ENCODE data around the gene ETNK1. TPM values are rescaled to one million over a fixed set of nuclear protein-coding genes. Genes with fewer than 3 reads are reported as not detected.

The ETNK1 gene
- total and polyA plus RNA-seq, 2 experiments from 2014 or later = 19.0 to 58.5 TPM

DNA sequence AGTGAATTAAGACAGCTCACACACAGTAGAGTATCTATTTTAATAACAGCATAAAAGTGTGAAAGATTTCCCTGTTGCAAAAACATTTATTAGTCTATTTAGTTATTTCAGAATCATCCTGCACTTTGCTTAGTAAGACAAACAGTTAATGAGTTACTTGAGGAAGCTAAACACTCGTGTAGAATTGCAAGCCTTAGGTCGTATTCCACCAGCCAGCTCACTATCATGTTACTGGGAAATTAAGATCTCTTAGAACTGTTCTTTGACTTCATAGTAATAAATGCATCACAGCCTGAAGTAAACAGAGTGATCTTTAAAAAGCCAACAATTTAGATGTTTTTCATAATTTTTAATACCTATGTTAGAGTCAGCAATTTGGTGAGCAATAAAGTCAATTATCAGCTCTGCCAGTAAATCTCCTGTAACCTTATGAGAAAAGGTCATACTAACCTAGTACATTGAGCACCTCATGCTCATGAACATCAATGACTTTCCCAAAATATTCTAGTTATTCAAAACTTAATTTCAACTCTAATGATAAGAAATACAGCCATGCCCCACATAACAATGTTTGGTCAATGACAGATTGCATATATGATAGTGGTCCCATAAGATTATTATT lies 26.7 kb upstream of the ETNK1 start:
- H3K36me3 ChIP-seq (replicated peaks; ENCODE audit: insufficient read depth, low read depth) = no peaks in the 10 kb centered on the region
- no peaks in the 10 kb centered on the region for H3K9me2 ChIP-seq (replicated peaks; ENCODE audit: insufficient read depth)
- no peaks in the 10 kb centered on the region for H3K4me1 ChIP-seq (ENCODE audit: insufficient read depth)
- no peak overlapping the region for H3K4me3 ChIP-seq
- peak overlapping the region; percentile 81 for H3K27ac ChIP-seq
- 2% methylated on average over 2 of the region's 2 CpGs for WGBS (ENCODE audit: low lambda C conversion rate, missing lambda C conversion rate)
- DNase-seq (ENCODE audit: low spot score) = peak; percentile 28
- no peaks in the 10 kb centered on the region for H3K79me2 ChIP-seq
- no peaks in the 10 kb centered on the region for H3K9me3 ChIP-seq (ENCODE audit: low read depth)
- peak overlapping the region; percentile 54 for H3K4me2 ChIP-seq
- no peak overlapping the region for H2AFZ ChIP-seq
- H3K27me3 ChIP-seq = no peaks in the 10 kb centered on the region
- H4K20me1 ChIP-seq (ENCODE audit: insufficient read depth, poor library complexity, severe bottlenecking) = no peaks in the 10 kb centered on the region
- no peak for TF ChIP-seq EZH2 (IDR thresholded peaks at IDR 0.05; ENCODE audit: borderline replicate concordance)
- no peak for TF ChIP-seq EZH2phosphoT487 (IDR thresholded peaks at IDR 0.05; ENCODE audit: low read depth, severe bottlenecking, unreplicated experiment)
- TF ChIP-seq, protein P1, sequence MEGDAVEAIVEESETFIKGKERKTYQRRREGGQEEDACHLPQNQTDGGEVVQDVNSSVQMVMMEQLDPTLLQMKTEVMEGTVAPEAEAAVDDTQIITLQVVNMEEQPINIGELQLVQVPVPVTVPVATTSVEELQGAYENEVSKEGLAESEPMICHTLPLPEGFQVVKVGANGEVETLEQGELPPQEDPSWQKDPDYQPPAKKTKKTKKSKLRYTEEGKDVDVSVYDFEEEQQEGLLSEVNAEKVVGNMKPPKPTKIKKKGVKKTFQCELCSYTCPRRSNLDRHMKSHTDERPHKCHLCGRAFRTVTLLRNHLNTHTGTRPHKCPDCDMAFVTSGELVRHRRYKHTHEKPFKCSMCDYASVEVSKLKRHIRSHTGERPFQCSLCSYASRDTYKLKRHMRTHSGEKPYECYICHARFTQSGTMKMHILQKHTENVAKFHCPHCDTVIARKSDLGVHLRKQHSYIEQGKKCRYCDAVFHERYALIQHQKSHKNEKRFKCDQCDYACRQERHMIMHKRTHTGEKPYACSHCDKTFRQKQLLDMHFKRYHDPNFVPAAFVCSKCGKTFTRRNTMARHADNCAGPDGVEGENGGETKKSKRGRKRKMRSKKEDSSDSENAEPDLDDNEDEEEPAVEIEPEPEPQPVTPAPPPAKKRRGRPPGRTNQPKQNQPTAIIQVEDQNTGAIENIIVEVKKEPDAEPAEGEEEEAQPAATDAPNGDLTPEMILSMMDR (IDR thresholded peaks at IDR 0.05; ENCODE audit: poor library complexity) = no peak

DNA sequence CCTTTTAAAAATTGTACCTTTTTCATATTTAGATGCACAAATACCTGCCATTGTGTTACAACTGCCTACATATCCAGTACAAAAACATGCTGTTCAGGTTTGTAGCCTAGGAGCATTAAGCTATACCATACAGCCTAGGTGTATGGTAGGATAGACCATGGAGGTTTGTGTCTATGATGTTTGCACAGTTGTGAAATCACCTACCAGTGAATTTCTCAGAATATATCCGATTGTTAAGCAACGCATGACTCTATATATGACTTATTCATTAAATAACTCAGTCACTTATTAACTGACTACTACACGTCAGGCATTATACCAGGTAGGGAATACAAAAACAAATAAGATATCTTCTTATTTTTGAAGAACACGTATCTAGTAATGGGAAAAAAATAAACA lies 26.2 kb upstream of the ETNK1 start:
- TF ChIP-seq EZH2phosphoT487 (IDR thresholded peaks at IDR 0.05; ENCODE audit: low read depth, severe bottlenecking, unreplicated experiment) (no peak), EZH2 (IDR thresholded peaks at IDR 0.05; ENCODE audit: borderline replicate concordance) (no peak)
- TF ChIP-seq, protein P1 (IDR thresholded peaks at IDR 0.05; ENCODE audit: poor library complexity) = no peak
- Histone ChIP-seq H3K4me1 (ENCODE audit: insufficient read depth) (no peaks in the 10 kb centered on the region), H3K4me3 (no peak overlapping the region), H3K27me3 (no peaks in the 10 kb centered on the region), H3K9me3 (ENCODE audit: low read depth) (no peaks in the 10 kb centered on the region), H2AFZ (no peak overlapping the region), H3K9me2 (replicated peaks; ENCODE audit: insufficient read depth) (no peaks in the 10 kb centered on the region), H3K27ac (peak overlapping the region; percentile 81), H3K4me2 (peak overlapping the region; percentile 1), H4K20me1 (ENCODE audit: insufficient read depth, poor library complexity, severe bottlenecking) (no peaks in the 10 kb centered on the region), H3K79me2 (no peaks in the 10 kb centered on the region), H3K36me3 (replicated peaks; ENCODE audit: insufficient read depth, low read depth) (no peaks in the 10 kb centered on the region)
- peak; percentile 17 for DNase-seq (ENCODE audit: low spot score)
- 78% methylated on average over 4 of the region's 4 CpGs for WGBS (ENCODE audit: low lambda C conversion rate, missing lambda C conversion rate)

DNA sequence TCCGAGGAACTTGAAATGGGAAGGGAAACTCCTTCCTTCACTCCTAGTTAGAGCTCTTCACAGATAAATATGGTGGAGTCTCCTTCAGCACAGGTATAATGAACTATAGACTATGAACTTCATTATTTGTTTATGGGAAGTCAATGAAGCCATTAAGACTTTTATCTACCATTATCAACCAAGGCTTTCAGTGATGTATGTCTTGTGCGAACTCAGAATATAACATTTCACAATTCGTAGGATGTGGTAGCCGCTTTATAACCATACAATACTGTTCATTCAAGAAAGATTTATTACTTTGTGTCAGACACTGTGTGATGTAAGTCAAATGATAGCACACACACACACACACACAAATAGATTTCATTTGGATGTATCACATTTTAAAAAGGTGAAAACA lies 24.8 kb upstream of the ETNK1 start:
- H3K27me3 ChIP-seq = no peaks in the 10 kb centered on the region
- H3K9me2 ChIP-seq (replicated peaks; ENCODE audit: insufficient read depth) = no peaks in the 10 kb centered on the region
- H3K4me2 ChIP-seq = no peak overlapping the region
- no peaks in the 10 kb centered on the region for H3K36me3 ChIP-seq (replicated peaks; ENCODE audit: insufficient read depth, low read depth)
- H3K4me1 ChIP-seq (ENCODE audit: insufficient read depth) = no peaks in the 10 kb centered on the region
- peak; percentile 19 for DNase-seq (ENCODE audit: low spot score)
- H3K4me3 ChIP-seq = no peak overlapping the region
- H3K27ac ChIP-seq = peak overlapping the region; percentile 81
- no peaks in the 10 kb centered on the region for H4K20me1 ChIP-seq (ENCODE audit: insufficient read depth, poor library complexity, severe bottlenecking)
- H3K9me3 ChIP-seq (ENCODE audit: low read depth) = no peaks in the 10 kb centered on the region
- 88% methylated on average over 4 of the region's 4 CpGs for WGBS (ENCODE audit: low lambda C conversion rate, missing lambda C conversion rate)
- H2AFZ ChIP-seq = no peak overlapping the region
- TF ChIP-seq EZH2 (IDR thresholded peaks at IDR 0.05; ENCODE audit: borderline replicate concordance) (no peak), EZH2phosphoT487 (IDR thresholded peaks at IDR 0.05; ENCODE audit: low read depth, severe bottlenecking, unreplicated experiment) (no peak)
- TF ChIP-seq, protein P1 (IDR thresholded peaks at IDR 0.05; ENCODE audit: poor library complexity) = no peak
- no peaks in the 10 kb centered on the region for H3K79me2 ChIP-seq
